GM18499 (cell line): ENCODE data around the gene FAF1.

Source experiments
- ATAC-seq: cut with Tn5 transposase; IDR thresholded peaks from one replicate; pipeline ENCODE4 v1.9.1; 2021; ENCODE audit warnings: moderate number of reproducible peaks; ENCODE audit not compliant: insufficient read depth, unreplicated experiment

Gene FAF1

DNA sequence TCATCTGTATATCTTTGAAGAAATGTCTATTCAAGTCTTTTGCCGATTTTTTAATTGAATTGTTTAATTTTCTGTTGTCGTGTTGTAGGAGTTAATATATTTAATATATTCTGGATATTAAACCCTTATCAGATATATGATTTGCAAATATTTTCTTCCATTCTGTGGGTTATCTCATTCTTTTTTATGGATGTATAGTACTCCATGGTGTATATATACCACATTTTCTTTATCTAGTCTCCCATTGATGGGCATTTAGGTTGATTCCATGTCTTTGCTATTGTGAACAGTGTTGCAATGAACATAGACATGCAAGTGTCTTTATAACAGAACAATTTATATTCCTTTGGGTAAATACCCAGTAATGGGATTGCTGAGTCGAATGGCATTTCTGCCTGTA lies 436.5 kb downstream of the FAF1 start:
- ATAC-seq = no peak

- ATAC-seq = no peak
Measured at GRCh38 chr1:50522691-50523342, 437.2 kb downstream of the FAF1 start.

- no peak for ATAC-seq
Measured at GRCh38 chr1:50521703-50522102, 438.4 kb downstream of the FAF1 start.

DNA sequence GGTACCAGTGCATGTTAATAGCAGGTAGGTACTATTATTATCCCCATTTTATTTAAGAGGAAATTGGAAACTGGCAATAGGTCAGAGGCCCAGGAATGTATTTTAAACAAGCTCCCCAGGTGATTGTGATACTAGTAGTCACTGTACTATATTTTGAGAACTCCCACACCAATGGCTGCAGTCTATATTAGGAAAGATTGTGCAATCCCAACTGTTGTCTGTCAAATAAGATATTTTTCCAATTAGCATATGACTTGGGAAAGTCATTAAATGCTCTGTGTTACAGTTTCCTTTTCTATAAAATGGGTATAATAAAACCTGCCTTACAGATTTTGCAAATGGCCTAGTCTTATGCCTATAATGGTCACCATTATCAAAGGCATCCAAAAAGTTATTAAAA lies 442.6 kb downstream of the FAF1 start:
- ATAC-seq = no peak

- ATAC-seq = no peak
Measured at GRCh38 chr1:50516056-50516455, 444.0 kb downstream of the FAF1 start.

DNA sequence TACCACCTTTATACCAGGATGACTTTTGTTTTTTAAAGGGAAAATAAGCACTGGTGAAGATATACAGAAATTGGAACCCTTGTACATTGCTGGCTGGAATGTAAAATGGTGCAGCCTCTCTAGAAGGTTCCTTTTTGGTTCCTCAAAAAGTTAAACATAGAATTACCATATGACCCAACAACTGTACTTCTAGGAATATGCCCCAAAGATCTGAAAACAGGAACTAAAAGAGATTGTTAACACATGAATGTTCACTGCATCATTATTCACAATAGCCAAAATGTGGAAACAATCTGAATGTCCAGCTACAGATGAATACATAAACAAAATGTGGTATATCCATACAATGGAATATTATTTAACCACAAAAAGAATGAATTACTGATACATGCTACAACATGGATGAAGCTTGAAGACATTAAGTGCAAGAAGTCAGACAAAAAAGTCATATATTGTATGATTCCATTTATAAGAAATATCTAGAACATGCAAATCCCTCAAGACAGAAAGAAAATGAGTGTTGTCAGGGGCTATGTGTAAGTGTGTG lies 452.0 kb downstream of the FAF1 start:
- ATAC-seq = no peak

GRCh38 chr1:50505427-50505826 lies 454.6 kb downstream of the FAF1 start:
- ATAC-seq = no peak

- ATAC-seq = no peak
Measured at GRCh38 chr1:50503515-50503914, 456.6 kb downstream of the FAF1 start.

- no peak for ATAC-seq
Measured at GRCh38 chr1:50502147-50502546, 457.9 kb downstream of the FAF1 start.

- ATAC-seq = no peak
Measured at GRCh38 chr1:50497007-50497406, 463.1 kb downstream of the FAF1 start.

DNA sequence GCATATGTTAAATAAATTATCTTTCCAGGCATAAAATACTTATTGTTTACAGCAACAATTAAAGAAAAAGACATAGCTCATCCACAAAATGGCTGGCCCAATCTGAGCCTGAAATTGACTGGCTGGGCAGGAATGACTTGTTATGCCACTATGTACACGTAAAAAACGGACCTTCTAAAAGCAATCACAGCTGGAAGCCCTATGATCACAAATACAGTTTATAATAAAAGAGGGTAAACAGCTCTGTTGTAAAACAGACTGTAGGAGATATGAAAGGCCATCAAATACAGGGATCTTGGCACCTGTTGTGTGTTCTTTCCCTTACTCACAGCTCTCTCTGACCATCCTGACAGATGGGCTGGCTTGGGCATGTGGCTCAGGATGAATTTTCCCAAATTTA lies 466.4 kb downstream of the FAF1 start:
- no peak for ATAC-seq

GRCh38 chr1:50492142-50492541 lies 467.9 kb downstream of the FAF1 start:
- no peak for ATAC-seq

GRCh38 chr1:50491142-50491541 lies 468.9 kb downstream of the FAF1 start:
- no peak for ATAC-seq

DNA sequence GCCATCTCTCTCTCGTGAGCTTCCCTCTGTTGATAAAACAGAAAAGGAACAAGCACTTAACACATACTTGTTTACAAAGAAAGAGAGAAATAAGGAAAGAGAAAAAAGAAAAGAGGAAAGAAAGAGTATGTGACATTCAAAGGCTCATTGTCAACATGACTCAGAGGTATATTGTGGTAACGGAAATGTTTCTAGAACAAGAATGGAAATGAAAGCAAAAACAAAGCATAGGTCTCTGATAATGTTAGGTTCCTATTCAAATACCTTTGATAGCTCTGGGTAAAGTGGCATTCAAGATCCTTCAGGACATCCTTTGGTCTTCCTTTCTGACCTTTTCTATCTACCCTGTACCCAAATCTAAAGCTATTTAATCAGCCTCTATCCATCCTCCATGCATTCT lies 469.4 kb downstream of the FAF1 start:
- ATAC-seq = no peak

DNA sequence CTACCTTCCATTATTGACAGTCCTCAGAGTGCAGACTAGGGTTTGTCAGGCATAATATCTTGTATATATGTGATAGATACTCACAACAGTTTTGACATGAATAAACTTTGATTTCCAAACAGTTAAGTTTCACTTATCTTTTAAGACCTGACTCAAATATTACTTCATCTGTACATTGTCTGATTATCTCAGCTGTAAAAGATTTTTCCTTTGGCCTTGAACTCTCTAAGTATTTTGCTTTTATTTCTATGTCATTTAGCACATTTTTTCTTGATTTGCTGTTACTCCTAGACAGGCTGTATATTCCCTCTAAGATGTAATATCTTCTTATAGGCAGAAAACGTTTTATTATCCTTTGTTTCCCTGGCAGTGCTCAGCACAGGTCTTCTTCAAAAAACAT lies 471.2 kb downstream of the FAF1 start:
- ATAC-seq = no peak

DNA sequence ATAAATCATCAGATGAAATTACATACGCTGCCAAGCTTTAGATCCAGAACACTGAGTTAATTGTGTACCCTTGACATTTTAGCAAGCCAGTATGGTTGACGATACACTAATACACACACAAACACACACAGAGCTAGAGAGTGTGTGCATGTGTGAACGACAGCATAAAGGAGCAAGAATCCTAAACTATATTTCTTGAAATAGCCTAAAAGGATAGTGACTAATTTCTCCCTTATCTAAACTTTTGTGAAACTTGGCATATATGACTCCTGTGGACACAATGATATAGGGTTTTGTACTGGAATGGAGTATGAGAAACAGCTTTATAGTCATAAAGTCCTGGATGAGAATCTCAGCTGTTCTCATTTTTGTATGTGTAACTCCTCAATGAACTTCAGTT lies 471.7 kb downstream of the FAF1 start:
- ATAC-seq = no peak

- ATAC-seq = no peak
Measured at GRCh38 chr1:50487725-50488124, 472.3 kb downstream of the FAF1 start.

DNA sequence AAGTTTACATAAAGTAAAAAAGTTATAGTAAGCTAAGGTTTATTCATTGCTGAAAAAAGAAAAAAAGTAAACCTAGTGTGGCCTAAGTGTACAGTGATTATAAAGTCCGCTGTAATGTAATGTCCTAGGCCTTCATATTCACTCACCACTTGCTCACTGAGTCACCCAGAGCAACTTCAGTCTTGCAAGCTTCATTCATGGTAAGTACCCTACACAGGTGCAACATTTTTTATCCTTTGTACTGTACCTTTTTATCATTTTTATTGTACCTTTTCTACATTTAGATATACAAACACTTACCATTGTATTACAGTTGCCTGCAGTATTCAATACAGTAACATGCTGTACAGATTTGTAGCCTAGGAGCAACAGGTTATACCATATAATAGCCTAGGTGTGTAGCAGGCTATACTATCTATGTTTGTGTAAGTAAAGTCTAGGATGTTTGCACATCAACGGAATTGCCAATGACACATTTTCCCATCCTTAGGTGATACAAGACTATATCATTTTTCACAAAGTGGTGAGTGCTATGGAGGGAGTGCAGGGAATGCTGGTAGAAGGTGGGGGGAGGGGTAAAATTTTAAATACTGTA lies 478.8 kb downstream of the FAF1 start:
- ATAC-seq = no peak

DNA sequence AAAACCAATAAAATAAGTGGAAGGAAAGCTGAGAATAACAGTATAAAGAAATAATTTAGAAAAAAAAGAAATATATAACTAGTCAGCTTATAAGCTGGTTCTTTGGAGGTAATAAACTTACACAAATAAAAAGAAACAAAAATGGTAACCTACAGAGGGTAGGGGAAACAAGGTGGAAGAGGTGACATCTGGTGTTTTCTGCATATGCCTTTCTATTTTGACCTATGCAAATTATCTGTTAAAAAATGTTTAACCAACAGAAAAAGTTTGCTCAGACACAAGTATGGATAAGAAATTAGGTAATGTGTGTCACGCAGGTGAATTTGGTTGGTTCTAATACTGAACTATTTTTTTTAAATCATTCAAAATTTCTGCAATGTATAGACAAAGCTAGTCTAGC lies 483.3 kb downstream of the FAF1 start:
- no peak for ATAC-seq

GRCh38 chr1:50474859-50475809 lies 484.9 kb downstream of the FAF1 start:
- ATAC-seq = no peak

- ATAC-seq = no peak
Measured at GRCh38 chr1:50473513-50473912, 486.6 kb downstream of the FAF1 start.
